ENCODE data around the gene GJB5. TPM values are rescaled to one million over a fixed set of nuclear protein-coding genes. Genes with fewer than 3 reads are reported as not detected.

Gene GJB5
- polyA plus RNA-seq, 1 donor (not counting 4 experiments of a cell fraction or from before 2014, with no cell fraction given): 169 TPM

- H3K27ac ChIP-seq (ENCODE audit: control insufficient read depth, insufficient read depth, low read length): no peak overlapping the region
- H2AFZ ChIP-seq (ENCODE audit: control insufficient read depth, low read length): no peak overlapping the region
- H3K4me1 ChIP-seq (ENCODE audit: control insufficient read depth, extremely low read depth, insufficient read depth, low read length): peaks cover 4% of the 10 kb centered on the region
- H3K4me3 ChIP-seq (ENCODE audit: control insufficient read depth in 2 of 3, extremely low read depth in 1 of 3, insufficient read depth in 2 of 3, low read depth in 1 of 3, low read length in 3 of 3): no peak overlapping the region
- dilution Hi-C loops (cut with MboI; ENCODE audit: extremely low pct_ligation_motif_present, low sequenced_read_pairs): no loop called here
- no peak overlapping the region for H3K4me2 ChIP-seq (ENCODE audit: control insufficient read depth, extremely low read depth, insufficient read depth, low read depth, low read length)
- no peaks in the 10 kb centered on the region for H3K79me2 ChIP-seq (ENCODE audit: control insufficient read depth, insufficient read depth, low read length)
- no peaks in the 10 kb centered on the region for H3K9me1 ChIP-seq (ENCODE audit: control insufficient read depth, extremely low read depth, insufficient read depth, low read length)
- H3K9ac ChIP-seq (ENCODE audit: control insufficient read depth, extremely low read depth, insufficient read depth, low read length): no peak overlapping the region
- no peak for TF ChIP-seq EZH2 (IDR thresholded peaks at IDR 0.05; ENCODE audit: low read length)
- TF ChIP-seq CTCF (optimal IDR thresholded peaks at IDR 0.05 in 1 of 3, IDR thresholded peaks at IDR 0.05 in 1 of 3, conservative IDR thresholded peaks at IDR 0.05 in 1 of 3; ENCODE audit: extremely low read depth in 1 of 3, insufficient read depth in 2 of 3, low read length in 3 of 3): no peak
- FAIRE-seq (no peak), DNase-seq (ENCODE audit: low read depth, low spot score) (no peak)
- H3K36me3 ChIP-seq (ENCODE audit: control insufficient read depth in 2 of 2, extremely low read depth in 1 of 2, insufficient read depth in 2 of 2, low read length in 2 of 2): no peaks in the 10 kb centered on the region
- H4K20me1 ChIP-seq (ENCODE audit: control insufficient read depth, extremely low read depth, insufficient read depth, low read length): no peaks in the 10 kb centered on the region
- H3K9me3 ChIP-seq (ENCODE audit: control insufficient read depth, low read depth, low read length): no peaks in the 10 kb centered on the region
- H3K27me3 ChIP-seq (ENCODE audit: control insufficient read depth, extremely low read depth, insufficient read depth, low read length): peaks cover 22% of the 10 kb centered on the region
These were observed 41.1 kb downstream of the GJB5 start for GRCh38 chr1:34795916-34796315.

GRCh38 chr1:34796990-34797389 lies 42.1 kb downstream of the GJB5 start:
- dilution Hi-C loops (cut with MboI; ENCODE audit: extremely low pct_ligation_motif_present, low sequenced_read_pairs): no loop called here
- Histone ChIP-seq H3K4me2 (ENCODE audit: control insufficient read depth, extremely low read depth, insufficient read depth, low read depth, low read length) (no peak overlapping the region), H3K27ac (ENCODE audit: control insufficient read depth, insufficient read depth, low read length) (no peak overlapping the region), H3K79me2 (ENCODE audit: control insufficient read depth, insufficient read depth, low read length) (no peaks in the 10 kb centered on the region), H3K36me3 (ENCODE audit: control insufficient read depth in 2 of 2, extremely low read depth in 1 of 2, insufficient read depth in 2 of 2, low read length in 2 of 2) (no peaks in the 10 kb centered on the region), H4K20me1 (ENCODE audit: control insufficient read depth, extremely low read depth, insufficient read depth, low read length) (no peaks in the 10 kb centered on the region), H3K4me1 (ENCODE audit: control insufficient read depth, extremely low read depth, insufficient read depth, low read length) (peaks cover 4% of the 10 kb centered on the region), H3K9ac (ENCODE audit: control insufficient read depth, extremely low read depth, insufficient read depth, low read length) (no peak overlapping the region), H2AFZ (ENCODE audit: control insufficient read depth, low read length) (no peak overlapping the region), H3K9me3 (ENCODE audit: control insufficient read depth, low read depth, low read length) (no peaks in the 10 kb centered on the region), H3K27me3 (ENCODE audit: control insufficient read depth, extremely low read depth, insufficient read depth, low read length) (peaks cover 20% of the 10 kb centered on the region), H3K4me3 (ENCODE audit: control insufficient read depth in 2 of 3, extremely low read depth in 1 of 3, insufficient read depth in 2 of 3, low read depth in 1 of 3, low read length in 3 of 3) (no peak overlapping the region), H3K9me1 (ENCODE audit: control insufficient read depth, extremely low read depth, insufficient read depth, low read length) (no peaks in the 10 kb centered on the region)
- DNase-seq (ENCODE audit: low read depth, low spot score) (no peak), FAIRE-seq (no peak)
- TF ChIP-seq EZH2 (IDR thresholded peaks at IDR 0.05; ENCODE audit: low read length): no peak

- Histone ChIP-seq H3K9me1 (ENCODE audit: control insufficient read depth, extremely low read depth, insufficient read depth, low read length) (no peaks in the 10 kb centered on the region), H3K4me1 (ENCODE audit: control insufficient read depth, extremely low read depth, insufficient read depth, low read length) (no peaks in the 10 kb centered on the region), H3K9ac (ENCODE audit: control insufficient read depth, extremely low read depth, insufficient read depth, low read length) (no peak overlapping the region), H3K79me2 (ENCODE audit: control insufficient read depth, insufficient read depth, low read length) (no peaks in the 10 kb centered on the region), H3K9me3 (ENCODE audit: control insufficient read depth, low read depth, low read length) (no peaks in the 10 kb centered on the region), H3K27me3 (ENCODE audit: control insufficient read depth, extremely low read depth, insufficient read depth, low read length) (peaks cover 4% of the 10 kb centered on the region), H2AFZ (ENCODE audit: control insufficient read depth, low read length) (no peak overlapping the region), H3K4me2 (ENCODE audit: control insufficient read depth, extremely low read depth, insufficient read depth, low read depth, low read length) (no peak overlapping the region), H3K27ac (ENCODE audit: control insufficient read depth, insufficient read depth, low read length) (no peak overlapping the region), H4K20me1 (ENCODE audit: control insufficient read depth, extremely low read depth, insufficient read depth, low read length) (no peaks in the 10 kb centered on the region), H3K4me3 (ENCODE audit: control insufficient read depth in 2 of 3, extremely low read depth in 1 of 3, insufficient read depth in 2 of 3, low read depth in 1 of 3, low read length in 3 of 3) (no peak overlapping the region), H3K36me3 (ENCODE audit: control insufficient read depth in 2 of 2, extremely low read depth in 1 of 2, insufficient read depth in 2 of 2, low read length in 2 of 2) (no peaks in the 10 kb centered on the region)
- no peak for DNase-seq (ENCODE audit: low read depth, low spot score)
- dilution Hi-C loops (cut with MboI; ENCODE audit: extremely low pct_ligation_motif_present, low sequenced_read_pairs): no loop called here
- TF ChIP-seq CTCF (optimal IDR thresholded peaks at IDR 0.05 in 1 of 3, IDR thresholded peaks at IDR 0.05 in 1 of 3, conservative IDR thresholded peaks at IDR 0.05 in 1 of 3; ENCODE audit: extremely low read depth in 1 of 3, insufficient read depth in 2 of 3, low read length in 3 of 3) (no peak), EZH2 (IDR thresholded peaks at IDR 0.05; ENCODE audit: low read length) (no peak)
- no peak for FAIRE-seq
These were observed 45.4 kb downstream of the GJB5 start for GRCh38 chr1:34800214-34800613.

Measured in keratinocyte (primary cell).